HG02981 (cell line): ENCODE measurements around the gene ATP6V1G2.
"Not testable (repeated sequence)": the region's sequence is repeated elsewhere in the genome, so short reads cannot be mapped to it uniquely, and the experiment has no call there.

Experiments used
- ATAC-seq: cut with Tn5 transposase; IDR thresholded peaks from one replicate; pipeline ENCODE4 v1.9.1; 2021; ENCODE audit warnings: mild to moderate bottlenecking, moderate library complexity; ENCODE audit not compliant: unreplicated experiment

ATP6V1G2 gene

DNA sequence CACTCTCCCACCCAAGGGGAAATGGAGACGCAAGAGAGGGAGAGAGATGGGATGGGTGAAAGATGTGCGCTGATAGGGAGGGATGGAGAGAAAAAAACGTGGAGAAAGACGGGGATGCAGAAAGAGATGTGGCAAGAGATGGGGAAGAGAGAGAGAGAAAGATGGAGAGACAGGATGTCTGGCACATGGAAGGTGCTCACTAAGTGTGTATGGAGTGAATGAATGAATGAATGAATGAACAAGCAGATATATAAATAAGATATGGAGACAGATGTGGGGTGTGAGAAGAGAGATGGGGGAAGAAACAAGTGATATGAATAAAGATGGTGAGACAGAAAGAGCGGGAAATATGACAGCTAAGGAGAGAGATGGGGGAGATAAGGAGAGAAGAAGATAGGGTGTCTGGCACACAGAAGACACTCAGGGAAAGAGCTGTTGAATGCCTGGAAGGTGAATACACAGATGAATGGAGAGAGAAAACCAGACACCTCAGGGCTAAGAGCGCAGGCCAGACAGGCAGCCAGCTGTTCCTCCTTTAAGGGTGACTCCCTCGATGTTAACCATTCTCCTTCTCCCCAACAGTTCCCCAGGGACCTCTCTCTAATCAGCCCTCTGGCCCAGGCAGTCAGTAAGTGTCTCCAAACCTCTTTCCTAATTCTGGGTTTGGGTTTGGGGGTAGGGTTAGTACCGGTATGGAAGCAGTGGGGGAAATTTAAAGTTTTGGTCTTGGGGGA, 29.7 kb upstream of the ATP6V1G2 start:
- ATAC-seq: no peak

DNA sequence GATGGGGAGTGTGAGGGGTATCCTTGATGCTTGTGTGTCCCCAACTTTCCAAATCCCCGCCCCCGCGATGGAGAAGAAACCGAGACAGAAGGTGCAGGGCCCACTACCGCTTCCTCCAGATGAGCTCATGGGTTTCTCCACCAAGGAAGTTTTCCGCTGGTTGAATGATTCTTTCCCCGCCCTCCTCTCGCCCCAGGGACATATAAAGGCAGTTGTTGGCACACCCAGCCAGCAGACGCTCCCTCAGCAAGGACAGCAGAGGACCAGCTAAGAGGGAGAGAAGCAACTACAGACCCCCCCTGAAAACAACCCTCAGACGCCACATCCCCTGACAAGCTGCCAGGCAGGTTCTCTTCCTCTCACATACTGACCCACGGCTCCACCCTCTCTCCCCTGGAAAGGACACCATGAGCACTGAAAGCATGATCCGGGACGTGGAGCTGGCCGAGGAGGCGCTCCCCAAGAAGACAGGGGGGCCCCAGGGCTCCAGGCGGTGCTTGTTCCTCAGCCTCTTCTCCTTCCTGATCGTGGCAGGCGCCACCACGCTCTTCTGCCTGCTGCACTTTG, 29.0 kb upstream of the ATP6V1G2 start, which contains the start of gene TNF:
Gene TNF, plus strand, starts transcription at position 231 of the 567 bp plus-strand sequence. Its CDS starts 177 bp downstream, at position 408.
- no peak for ATAC-seq

DNA sequence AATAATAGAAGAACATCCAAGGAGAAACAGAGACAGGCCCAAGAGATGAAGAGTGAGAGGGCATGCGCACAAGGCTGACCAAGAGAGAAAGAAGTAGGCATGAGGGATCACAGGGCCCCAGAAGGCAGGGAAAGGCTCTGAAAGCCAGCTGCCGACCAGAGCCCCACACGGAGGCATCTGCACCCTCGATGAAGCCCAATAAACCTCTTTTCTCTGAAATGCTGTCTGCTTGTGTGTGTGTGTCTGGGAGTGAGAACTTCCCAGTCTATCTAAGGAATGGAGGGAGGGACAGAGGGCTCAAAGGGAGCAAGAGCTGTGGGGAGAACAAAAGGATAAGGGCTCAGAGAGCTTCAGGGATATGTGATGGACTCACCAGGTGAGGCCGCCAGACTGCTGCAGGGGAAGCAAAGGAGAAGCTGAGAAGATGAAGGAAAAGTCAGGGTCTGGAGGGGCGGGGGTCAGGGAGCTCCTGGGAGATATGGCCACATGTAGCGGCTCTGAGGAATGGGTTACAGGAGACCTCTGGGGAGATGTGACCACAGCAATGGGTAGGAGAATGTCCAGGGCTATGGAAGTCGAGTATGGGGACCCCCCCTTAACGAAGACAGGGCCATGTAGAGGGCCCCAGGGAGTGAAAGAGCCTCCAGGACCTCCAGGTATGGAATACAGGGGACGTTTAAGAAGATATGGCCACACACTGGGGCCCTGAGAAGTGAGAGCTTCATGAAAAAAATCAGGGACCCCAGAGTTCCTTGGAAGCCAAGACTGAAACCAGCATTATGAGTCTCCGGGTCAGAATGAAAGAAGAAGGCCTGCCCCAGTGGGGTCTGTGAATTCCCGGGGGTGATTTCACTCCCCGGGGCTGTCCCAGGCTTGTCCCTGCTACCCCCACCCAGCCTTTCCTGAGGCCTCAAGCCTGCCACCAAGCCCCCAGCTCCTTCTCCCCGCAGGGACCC, 28.0 kb upstream of the ATP6V1G2 start:
- ATAC-seq: no peak

DNA sequence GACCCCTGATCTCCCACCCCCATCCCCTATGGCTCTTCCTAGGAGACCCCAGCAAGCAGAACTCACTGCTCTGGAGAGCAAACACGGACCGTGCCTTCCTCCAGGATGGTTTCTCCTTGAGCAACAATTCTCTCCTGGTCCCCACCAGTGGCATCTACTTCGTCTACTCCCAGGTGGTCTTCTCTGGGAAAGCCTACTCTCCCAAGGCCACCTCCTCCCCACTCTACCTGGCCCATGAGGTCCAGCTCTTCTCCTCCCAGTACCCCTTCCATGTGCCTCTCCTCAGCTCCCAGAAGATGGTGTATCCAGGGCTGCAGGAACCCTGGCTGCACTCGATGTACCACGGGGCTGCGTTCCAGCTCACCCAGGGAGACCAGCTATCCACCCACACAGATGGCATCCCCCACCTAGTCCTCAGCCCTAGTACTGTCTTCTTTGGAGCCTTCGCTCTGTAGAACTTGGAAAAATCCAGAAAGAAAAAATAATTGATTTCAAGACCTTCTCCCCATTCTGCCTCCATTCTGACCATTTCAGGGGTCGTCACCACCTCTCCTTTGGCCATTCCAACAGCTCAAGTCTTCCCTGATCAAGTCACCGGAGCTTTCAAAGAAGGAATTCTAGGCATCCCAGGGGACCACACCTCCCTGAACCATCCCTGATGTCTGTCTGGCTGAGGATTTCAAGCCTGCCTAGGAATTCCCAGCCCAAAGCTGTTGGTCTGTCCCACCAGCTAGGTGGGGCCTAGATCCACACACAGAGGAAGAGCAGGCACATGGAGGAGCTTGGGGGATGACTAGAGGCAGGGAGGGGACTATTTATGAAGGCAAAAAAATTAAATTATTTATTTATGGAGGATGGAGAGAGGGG, 27.1 kb upstream of the ATP6V1G2 start:
- no peak for ATAC-seq

DNA sequence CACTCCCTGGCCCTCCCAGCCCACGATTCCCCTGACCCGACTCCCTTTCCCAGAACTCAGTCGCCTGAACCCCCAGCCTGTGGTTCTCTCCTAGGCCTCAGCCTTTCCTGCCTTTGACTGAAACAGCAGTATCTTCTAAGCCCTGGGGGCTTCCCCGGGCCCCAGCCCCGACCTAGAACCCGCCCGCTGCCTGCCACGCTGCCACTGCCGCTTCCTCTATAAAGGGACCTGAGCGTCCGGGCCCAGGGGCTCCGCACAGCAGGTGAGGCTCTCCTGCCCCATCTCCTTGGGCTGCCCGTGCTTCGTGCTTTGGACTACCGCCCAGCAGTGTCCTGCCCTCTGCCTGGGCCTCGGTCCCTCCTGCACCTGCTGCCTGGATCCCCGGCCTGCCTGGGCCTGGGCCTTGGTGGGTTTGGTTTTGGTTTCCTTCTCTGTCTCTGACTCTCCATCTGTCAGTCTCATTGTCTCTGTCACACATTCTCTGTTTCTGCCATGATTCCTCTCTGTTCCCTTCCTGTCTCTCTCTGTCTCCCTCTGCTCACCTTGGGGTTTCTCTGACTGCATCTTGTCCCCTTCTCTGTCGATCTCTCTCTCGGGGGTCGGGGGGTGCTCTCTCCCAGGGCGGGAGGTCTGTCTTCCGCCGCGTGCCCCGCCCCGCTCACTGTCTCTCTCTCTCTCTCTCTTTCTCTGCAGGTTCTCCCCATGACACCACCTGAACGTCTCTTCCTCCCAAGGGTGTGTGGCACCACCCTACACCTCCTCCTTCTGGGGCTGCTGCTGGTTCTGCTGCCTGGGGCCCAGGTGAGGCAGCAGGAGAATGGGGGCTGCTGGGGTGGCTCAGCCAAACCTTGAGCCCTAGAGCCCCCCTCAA, 25.9 kb upstream of the ATP6V1G2 start, which contains the start of gene LTA:
Gene LTA, plus strand, starts transcription at position 249 of the 871 bp plus-strand sequence. Its CDS starts 454 bp downstream, at position 703.
- peak; percentile 38 for ATAC-seq

DNA sequence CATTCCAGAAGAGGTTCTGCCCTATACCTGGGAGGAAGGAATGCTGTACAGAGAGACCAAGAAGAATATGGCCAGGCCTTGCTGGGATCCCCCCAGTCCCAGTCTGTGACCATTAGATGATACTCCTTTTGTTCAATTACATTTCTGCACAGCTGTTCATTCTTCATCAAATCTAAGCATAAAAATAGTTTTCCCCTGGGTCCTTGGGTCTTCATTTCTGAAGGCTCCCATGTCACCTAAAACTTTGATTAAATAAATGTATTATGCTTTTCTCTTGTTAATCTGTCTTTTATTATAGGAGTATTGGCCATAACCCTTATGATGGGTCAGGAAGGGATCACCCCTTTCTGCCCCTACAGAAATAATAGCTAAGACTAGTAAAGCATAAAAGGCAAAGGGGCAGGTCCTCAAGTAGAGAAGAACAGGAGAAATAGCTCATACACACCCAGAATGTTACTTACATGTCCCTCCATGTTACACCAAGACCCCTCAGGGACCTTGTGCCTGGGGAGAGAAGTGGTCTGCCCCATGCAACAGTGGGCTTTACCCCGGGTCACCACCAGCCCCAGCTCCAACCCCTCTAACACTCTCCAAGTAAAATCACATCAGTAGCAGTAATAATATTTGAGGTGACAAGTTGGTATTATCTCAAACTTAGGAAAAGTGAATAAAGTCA, 23.6 kb upstream of the ATP6V1G2 start:
- ATAC-seq: no peak

DNA sequence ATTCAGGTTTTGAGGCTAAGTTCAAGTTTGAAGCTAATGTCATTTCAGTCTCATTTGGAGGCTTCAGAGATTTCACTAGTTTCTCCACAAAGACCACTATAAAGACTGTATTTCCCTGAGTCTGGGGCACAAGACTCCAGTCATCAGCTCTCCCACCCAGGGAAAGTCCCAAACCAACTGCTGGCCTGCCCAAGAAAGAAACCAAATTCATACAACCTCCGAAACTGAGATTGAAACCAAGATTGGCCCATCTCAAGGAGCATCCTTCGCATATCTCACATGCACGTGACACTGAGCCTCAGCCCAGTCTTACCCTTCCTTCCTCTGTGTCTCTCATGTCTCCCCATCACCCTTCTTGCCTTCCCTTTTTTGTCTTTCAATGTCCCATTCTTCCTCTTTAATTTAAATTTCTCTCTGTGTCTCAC, 22.1 kb upstream of the ATP6V1G2 start:
- peak; percentile 60 for ATAC-seq

DNA sequence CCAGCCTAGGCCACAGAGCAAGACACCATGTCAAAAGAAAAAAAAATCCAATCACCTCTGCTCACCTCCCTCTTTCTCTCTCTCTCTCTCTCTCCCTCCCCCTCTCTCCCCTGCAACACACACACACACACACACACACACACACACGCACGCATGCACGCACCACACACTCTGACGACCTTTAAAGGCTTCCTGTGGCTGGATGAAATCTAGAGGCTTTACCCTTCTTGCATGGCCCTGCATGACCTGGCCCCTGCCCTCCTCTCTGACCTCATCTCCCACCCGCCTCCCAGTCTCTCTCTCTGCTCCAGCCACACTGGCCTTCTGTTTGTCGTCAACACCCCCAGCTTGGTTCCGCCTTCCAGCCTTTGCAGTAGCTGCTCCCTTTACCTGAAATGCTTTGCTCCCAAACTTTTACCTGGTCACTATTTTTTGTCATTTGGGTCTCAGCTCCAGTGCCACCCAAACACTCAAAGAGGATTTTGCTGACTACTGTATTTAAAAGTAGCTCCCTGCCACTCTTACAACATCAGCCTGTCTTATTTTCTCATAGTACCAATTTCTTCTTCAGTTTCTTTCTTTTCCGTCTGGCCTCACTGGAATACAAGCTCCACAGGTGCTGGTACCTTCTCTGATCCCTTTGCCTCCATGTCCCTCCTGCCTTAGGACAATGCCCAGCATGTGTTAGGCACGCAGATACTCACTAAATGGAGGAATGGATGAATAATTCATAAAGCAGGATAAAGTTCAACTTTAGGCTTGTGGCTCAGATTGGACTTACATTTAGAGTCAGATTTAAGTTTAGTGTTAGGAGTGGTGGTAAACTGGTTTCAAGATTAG, 21.3 kb upstream of the ATP6V1G2 start:
- no peak for ATAC-seq

DNA sequence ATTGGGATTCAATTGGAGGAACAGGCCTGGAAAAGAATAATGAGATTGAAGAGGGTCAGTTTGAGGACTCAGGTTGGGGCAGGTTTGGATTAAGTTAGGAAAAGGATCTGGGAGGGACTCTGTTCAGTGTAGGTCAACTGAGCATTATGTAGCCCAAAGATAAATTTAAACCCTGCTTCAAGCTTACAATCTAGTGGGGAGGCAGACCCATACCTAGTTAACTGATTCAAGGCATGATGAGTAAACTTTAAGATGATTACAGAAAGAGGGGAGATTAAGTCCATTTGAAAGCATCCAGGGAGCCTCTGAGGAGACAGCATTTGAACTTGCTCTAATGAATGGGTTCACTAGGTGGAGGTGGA, 14.3 kb upstream of the ATP6V1G2 start:
- ATAC-seq: no peak

DNA sequence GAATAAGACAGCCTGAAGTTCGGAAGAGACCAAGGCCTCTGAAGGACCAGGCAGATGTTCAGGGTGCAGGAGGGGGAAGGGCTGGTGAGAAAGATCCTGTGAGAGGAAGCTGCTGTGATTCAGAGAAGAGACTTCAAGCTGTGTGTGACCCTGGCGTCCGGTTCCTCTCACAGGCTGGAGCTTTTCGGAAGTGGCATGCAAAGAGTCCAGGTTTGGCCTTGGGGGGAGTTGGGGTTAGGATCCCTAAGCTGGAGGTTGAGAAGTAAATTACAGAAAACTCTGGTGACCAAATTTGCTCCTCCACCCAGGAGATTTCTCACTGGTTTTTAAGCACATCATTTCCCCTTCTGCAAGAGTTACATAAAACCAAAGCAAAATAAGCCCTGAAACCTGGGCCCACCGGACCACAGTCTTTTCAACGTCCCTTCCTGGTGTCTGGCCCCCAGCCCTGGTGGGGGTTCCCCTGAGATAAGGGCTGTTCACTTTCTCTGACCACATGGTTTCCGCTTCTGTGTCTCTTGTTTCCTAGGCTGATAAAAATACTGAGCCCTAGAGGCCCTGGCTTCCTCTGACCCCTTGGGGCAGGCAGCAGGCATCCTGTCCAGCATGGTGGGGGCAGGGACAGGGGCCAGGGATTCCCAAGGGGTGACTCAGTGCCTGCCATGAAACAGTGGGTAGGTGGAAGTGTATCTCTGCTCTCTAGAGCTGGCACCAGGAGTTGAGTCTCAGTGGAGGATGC, 13.7 kb upstream of the ATP6V1G2 start:
- ATAC-seq: peak; percentile 62

DNA sequence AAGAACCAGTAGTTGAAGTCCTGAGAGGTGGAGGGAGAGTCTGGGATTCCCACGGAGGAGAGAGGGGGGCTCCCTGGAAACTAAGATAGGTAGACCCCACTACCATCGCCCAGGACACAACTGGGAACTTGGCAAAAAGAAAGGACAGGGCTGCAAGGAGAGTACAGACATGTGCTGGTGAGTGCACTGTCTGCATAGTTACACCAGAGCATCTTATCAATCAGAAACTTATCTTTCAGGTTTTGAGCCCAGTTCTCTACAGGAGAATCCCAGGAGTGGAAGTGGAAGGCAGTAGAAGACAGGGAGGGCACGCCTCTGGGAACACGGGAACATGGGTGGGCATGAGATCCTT, 13.2 kb upstream of the ATP6V1G2 start:
- no peak for ATAC-seq

DNA sequence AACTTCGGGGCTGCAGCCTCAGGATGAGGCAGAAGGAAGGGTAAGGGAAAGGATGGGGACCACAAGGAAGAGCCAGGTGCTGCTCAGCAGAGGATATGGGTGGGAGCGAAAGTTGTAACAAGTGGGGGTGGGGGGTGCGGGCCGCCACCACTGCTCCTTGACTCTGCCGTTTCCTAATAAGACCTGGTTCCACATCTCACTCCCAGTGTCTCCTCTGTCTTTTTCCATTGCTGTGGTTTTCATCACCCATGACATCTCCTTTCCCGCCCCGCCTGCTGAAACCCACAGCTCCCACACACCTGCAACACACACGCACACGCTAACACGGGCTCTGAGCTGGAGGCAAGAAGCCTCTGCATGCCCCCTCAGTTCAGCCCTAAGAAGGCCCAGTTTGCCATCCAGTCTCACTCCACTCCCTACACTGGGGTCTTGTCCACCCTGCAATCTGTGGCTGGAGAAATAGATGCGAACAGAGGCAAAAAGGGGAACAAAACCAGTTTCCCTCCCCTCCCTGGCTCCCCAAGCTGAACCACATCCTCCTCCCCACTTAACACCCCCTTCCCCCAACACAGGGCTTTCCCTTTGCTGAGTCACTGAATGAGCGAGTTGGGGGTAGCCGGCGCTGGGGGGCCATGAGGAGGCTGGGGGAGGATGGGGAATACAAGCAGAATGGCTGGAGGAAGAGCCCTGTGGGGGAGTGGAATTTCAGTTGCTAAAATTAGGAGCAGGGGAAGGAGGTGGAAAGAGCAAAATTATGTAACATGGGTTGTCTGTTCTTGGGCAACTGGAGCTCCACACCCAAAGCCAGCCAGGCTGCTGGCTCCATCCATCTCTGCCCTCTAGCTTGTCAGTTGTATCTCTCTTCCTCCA, 12.5 kb upstream of the ATP6V1G2 start:
- ATAC-seq: peak; percentile 30

DNA sequence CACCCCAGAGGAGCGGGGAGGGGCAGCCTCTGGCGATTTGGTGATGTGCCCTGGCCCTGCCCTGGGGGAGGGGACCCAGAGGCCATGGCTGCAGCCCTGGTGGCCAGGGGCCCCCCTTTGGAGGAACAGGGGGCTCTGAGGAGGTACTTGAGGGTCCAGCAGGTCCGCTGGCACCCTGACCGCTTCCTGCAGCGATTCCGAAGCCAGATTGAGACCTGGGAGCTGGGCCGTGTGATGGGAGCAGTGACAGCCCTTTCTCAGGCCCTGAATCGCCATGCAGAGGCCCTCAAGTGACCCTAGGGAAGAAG, 11.9 kb upstream of the ATP6V1G2 start:
- no peak for ATAC-seq

DNA sequence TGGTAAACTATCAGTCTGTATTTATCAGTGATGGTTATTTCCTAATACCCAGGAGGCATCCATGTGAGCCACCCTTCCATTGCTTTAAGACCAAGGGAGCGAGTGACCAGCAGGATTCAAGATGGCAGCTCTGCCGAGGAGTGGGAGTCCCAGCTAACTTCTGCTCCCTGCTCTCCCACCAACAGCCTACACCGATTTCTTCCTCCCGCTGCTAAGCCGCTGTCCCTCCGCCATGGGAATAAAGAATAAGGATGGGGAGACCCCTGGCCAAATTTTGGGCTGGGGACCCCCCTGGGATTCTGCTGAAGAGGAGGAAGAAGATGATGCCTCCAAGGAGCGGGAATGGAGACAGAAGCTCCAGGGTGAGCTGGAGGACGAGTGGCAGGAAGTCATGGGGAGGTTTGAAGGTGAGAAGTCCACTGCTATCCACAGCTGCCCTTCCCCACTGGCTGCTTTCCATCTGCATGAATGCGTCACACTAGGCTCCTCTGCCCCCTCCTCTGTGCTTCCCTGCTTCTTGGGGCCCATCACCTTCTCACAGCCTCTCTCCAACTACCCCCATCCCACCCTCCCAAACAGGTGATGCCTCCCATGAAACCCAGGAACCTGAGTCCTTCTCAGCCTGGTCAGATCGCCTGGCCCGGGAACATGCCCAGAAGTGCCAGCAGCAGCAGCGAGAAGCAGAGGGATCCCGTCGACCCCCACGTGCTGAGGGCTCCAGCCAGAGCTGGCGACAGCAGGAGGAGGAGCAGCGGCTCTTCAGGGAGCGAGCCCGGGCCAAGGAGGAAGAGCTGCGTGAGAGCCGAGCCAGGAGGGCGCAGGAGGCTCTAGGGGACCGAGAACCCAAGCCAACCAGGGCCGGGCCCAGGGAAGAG, 11.3 kb upstream of the ATP6V1G2 start:
- no peak for ATAC-seq

DNA sequence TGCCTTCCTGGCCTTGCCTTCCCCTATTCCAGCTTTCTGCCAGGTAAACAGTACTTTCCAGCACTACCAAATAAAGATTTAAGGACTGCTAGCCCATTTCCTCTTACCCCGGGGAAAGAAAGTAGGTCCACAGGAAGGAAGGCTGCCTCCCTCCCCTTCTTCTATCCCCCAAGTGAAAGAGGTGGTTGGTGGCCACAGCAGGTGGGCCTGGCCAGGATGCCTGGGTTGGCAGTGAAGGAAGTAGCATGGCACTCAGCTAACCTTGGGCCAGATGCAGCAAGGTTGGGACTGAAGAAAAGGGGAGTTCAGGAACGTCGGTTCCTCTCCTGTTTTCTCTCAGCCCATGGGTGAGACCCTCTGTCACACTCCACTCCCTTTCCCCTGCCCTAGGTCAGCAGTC, 9.9 kb upstream of the ATP6V1G2 start:
- ATAC-seq: no peak

DNA sequence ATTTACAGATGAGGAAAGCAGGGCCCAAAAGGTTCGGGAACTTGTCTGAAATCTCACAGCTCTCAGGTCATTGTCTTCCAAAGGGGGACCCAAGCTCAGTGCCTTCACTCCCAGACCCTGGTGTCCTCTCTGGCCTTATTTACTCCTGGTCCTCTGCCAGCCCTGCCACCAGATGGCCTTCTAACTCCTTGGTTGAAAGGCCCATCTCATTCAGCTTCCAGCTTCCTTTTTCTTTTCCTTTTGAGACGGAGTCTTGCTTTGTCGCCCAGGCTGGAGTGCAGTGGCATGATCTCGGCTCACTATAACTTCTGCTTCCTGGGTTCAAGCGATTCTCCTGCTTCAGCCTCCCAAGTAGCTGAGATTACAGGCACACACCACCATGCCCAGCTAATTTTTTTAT, 5.0 kb upstream of the ATP6V1G2 start:
- not testable (repeated sequence) for ATAC-seq
